ENCODE results near the gene CYP46A1. TPM values are rescaled to one million over a fixed set of nuclear protein-coding genes. Genes with fewer than 3 reads are reported as not detected.
A peak's percentile ranks its signal among the peaks of the same experiment; 100 is the strongest.

CYP46A1 gene
- total and polyA plus RNA-seq, 9 donors: 2.3 to 6.3 (median 3.7) TPM

DNA sequence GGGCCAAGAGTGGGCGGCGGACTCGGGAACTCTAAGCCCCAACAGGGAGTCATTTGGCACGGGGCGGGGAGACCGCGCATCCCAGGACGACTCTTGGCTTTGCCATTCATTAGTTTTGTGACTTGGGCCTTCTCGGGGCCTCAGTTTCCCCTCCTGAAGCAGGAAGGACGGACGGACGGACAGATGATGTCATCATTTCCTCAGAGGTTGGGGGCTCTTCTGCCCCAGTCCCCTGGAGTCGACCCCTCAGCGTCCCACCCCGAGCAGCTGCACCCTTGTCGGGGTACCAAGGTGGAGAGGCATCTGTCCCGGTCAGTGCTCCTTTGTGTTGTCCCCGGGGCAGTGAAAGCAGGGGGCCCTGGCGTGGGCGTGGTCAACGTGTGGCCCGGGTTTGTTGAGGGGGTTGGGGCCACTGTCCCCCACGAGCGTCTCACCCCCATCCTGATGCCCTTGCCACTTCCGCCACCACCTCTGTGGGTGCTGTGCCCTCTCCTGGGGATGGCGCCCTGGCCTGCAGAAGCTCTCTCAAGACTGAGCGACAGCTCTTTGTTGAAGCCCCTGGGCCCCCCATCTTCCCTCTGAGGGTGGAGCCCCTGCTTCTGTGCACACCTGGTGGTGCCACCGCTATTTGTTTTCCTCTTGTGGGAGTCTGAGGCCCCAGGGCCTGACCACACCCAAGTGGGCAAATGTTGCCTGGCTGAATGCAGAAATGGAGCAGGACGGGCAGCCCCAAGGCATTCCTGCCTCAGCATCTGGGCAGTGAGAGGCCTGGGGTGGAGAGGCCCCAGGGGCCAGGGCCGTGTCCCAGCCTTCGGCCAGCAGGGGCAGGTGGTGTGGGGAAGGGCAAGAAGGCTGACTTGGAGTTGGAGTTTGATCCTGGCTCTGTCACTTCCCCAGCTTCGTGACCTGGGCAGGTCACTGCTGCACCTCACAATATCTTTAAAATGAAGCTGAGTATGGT, 38.3 kb upstream of the CYP46A1 start:
- Histone ChIP-seq H3K4me3 (ENCODE audit: low read length) (peak overlapping the region; percentile 32), H3K27ac (ENCODE audit: low read length) (no peak overlapping the region), H3K9me3 (replicated peaks; ENCODE audit: control insufficient read depth, low read depth, low read length) (no peaks in the 10 kb centered on the region), H3K27me3 (ENCODE audit: control insufficient read depth, insufficient read depth, low read length) (peaks cover 24% of the 10 kb centered on the region), H3K4me1 (ENCODE audit: control insufficient read depth, insufficient read depth, low read length) (peaks cover 8% of the 10 kb centered on the region), H3K36me3 (ENCODE audit: control insufficient read depth, insufficient read depth, low read length) (no peaks in the 10 kb centered on the region)
- WGBS (ENCODE audit: insufficient coverage): 44% methylated on average over 28 of the region's 32 CpGs
- no peak for DNase-seq

DNA sequence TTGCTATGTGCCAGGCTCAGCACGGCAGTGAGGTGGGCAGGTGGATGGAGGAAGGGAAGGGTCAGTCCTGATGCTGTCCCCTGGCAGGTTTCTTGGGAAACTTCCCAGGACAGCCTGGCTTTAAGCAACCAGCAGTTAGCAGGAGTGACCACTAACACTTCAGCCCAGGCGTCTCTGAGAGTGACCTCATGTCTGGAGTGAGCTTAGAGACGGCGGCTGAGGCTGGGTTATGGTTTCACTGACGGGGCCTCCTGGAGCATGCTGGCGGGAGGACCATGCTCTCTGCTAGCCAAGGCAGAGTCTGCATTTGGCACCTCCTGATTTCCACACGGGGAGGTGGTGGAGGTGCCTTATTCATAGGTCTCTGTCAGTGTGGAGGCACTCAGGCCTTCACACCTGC, 36.7 kb upstream of the CYP46A1 start:
- peak; percentile 48 for DNase-seq
- Histone ChIP-seq H3K27ac (ENCODE audit: low read length) (no peak overlapping the region), H3K4me1 (ENCODE audit: control insufficient read depth, insufficient read depth, low read length) (peaks cover 8% of the 10 kb centered on the region), H3K36me3 (ENCODE audit: control insufficient read depth, insufficient read depth, low read length) (no peaks in the 10 kb centered on the region), H3K9me3 (replicated peaks; ENCODE audit: control insufficient read depth, low read depth, low read length) (no peaks in the 10 kb centered on the region), H3K27me3 (ENCODE audit: control insufficient read depth, insufficient read depth, low read length) (peaks cover 24% of the 10 kb centered on the region), H3K4me3 (ENCODE audit: low read length) (no peak overlapping the region)
- WGBS (ENCODE audit: insufficient coverage): 18% methylated on average over 4 of the region's 7 CpGs

DNA sequence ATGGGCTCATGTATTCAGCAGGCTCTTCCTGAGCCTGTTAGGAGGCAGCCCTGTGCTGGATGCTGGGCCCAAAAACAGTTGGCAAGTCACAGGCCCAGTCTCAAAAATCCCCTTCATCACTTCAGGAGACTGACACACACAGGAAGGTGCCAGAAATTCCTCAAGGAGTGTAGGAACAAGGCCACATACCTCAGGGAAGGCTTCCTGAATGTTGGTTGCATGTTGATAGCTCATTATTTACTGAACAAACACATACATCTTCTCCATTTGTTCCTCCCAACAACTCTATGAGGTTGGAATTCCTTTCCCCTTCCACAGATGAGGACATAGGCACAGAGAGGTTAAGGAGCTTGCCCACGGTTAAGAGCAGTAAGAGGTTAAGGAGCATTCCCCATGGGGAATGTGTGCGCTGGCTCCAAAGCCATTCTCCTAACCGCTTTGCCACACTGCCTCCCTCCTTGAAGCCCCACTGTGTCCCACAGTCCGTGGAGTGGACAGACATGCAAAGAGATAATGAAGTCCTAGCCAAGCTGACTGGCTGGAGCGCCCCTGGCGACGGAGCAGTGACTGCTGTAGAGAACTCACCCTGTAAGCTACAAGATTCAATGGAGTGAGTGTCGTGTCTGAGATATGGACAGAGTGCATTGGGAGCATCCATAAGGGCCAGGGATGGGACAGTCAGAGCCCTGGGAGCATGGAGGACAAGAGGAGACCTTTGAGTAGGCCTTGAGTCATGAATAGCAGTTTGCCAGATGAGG, 35.9 kb upstream of the CYP46A1 start:
- 80% methylated on average over 6 of the region's 8 CpGs for WGBS (ENCODE audit: insufficient coverage)
- Histone ChIP-seq H3K27me3 (ENCODE audit: control insufficient read depth, insufficient read depth, low read length) (peaks cover 24% of the 10 kb centered on the region), H3K4me1 (ENCODE audit: control insufficient read depth, insufficient read depth, low read length) (peaks cover 8% of the 10 kb centered on the region), H3K27ac (ENCODE audit: low read length) (no peak overlapping the region), H3K36me3 (ENCODE audit: control insufficient read depth, insufficient read depth, low read length) (no peaks in the 10 kb centered on the region), H3K4me3 (ENCODE audit: low read length) (no peak overlapping the region), H3K9me3 (replicated peaks; ENCODE audit: control insufficient read depth, low read depth, low read length) (no peaks in the 10 kb centered on the region)
- DNase-seq: no peak

DNA sequence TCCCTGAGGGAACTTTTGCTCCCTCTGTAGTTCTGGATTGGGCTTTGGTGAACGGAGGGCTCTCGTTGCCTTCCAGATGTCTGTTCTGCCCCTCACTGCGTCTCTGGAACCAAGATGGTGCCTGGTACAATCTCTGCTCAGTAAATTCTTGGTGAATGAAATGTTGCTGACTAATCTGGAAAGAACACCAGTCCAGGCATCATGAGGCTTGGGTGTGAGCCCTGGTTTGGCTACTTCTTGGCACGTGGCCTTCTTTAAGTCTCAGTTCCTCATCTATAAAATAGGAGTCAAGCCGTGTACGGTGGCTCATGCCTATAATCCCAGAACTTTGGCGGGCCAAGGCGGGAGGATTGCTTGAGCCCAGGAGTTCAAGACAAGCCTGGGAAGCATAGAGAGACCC, 34.9 kb upstream of the CYP46A1 start:
- H3K4me1 ChIP-seq (ENCODE audit: control insufficient read depth, insufficient read depth, low read length): peaks cover 10% of the 10 kb centered on the region
- 81% methylated on average over 7 of the region's 8 CpGs for WGBS (ENCODE audit: insufficient coverage)

DNA sequence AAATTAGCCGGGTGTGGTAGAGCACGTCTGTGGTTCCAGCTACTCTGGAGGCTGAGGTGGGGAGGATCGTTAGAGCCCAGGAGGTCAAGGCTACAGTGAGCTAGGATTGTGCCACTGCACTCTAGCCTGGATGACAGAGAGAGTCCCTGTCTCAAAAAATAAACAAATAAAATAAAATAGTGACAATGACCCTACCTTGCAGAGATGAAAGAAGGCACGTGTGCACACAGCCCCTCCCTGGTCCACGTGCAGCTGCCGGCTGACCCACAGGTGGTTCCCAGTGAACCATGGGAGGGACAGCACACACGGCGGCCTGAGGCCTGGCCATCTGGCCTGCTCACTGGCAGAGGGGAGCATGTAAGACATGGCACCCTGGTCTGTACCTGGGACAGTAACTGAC, 34.5 kb upstream of the CYP46A1 start:
- 70% methylated on average over 8 of the region's 8 CpGs for WGBS (ENCODE audit: insufficient coverage)
- no peak for DNase-seq
- Histone ChIP-seq H3K27ac (ENCODE audit: low read length) (no peak overlapping the region), H3K36me3 (ENCODE audit: control insufficient read depth, insufficient read depth, low read length) (no peaks in the 10 kb centered on the region), H3K27me3 (ENCODE audit: control insufficient read depth, insufficient read depth, low read length) (peaks cover 19% of the 10 kb centered on the region), H3K9me3 (replicated peaks; ENCODE audit: control insufficient read depth, low read depth, low read length) (no peaks in the 10 kb centered on the region), H3K4me1 (ENCODE audit: control insufficient read depth, insufficient read depth, low read length) (peaks cover 12% of the 10 kb centered on the region), H3K4me3 (ENCODE audit: low read length) (no peak overlapping the region)

More for the DNA sequence above, 34.9 kb upstream of the CYP46A1 start:
- H3K9me3 ChIP-seq (replicated peaks; ENCODE audit: control insufficient read depth, low read depth, low read length): no peaks in the 10 kb centered on the region
- no peaks in the 10 kb centered on the region for H3K36me3 ChIP-seq (ENCODE audit: control insufficient read depth, insufficient read depth, low read length)
- no peak overlapping the region for H3K27ac ChIP-seq (ENCODE audit: low read length)
- peaks cover 22% of the 10 kb centered on the region for H3K27me3 ChIP-seq (ENCODE audit: control insufficient read depth, insufficient read depth, low read length)
- DNase-seq: no peak
- no peak overlapping the region for H3K4me3 ChIP-seq (ENCODE audit: low read length)

DNA sequence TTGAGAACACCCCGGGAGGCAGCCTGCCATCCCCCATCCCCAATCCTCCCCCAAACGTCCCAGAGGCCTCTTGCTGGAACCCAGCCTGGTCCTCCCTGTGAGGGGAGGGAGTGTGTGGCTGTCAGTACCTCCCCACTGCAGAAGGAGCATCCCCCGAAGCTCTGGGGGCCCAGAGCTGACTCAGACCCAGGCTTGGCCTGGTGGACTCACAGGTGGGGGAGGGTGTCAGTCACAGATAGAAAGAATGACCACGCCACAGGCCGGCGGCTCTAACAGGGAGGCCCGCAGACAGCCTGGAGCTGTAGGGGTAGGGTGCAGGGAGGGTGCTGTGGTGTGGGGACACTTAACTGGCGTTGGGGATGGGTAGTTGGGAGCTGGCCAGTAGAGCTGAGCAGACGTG, 33.9 kb upstream of the CYP46A1 start:
- WGBS (ENCODE audit: insufficient coverage): 63% methylated on average over 6 of the region's 9 CpGs
- H3K27me3 ChIP-seq (ENCODE audit: control insufficient read depth, insufficient read depth, low read length): peaks cover 16% of the 10 kb centered on the region
- no peak for DNase-seq

DNA sequence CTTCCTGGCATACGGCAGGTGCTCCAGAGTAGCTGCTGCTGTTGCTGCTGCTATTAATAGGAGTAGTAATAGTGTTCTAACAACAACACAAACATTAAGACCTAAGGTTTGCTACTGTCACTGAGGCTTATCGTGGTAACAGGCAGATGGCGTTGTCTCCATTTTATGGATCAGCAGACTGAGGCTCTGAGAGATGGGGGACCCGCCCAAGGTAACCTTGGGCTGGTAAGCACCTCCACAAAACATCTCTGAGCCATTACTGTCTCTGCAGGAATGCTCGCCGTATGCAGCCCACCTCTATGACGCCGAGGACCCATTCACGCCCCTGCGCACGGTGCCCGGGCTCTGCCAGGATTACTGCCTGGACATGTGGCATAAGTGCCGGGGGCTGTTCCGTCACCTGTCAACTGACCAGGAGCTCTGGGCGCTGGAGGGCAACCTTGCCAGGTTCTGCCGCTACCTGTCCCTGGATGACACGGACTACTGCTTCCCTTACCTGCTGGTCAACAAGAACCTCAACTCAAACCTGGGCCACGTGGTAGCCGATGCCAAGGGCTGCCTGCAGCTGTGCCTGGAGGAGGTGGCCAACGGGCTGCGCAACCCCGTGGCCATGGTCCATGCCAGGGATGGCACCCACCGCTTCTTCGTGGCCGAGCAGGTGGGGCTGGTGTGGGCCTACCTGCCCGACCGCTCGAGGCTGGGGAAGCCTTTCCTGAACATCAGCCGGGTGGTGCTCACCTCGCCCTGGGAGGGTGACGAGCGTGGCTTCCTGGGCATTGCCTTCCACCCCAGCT, 31.9 kb upstream of the CYP46A1 start:
- no peak overlapping the region for H3K4me3 ChIP-seq (ENCODE audit: low read length)

More for the DNA sequence above, 33.9 kb upstream of the CYP46A1 start:
- peaks cover 9% of the 10 kb centered on the region for H3K4me1 ChIP-seq (ENCODE audit: control insufficient read depth, insufficient read depth, low read length)
- no peaks in the 10 kb centered on the region for H3K36me3 ChIP-seq (ENCODE audit: control insufficient read depth, insufficient read depth, low read length)
- no peak overlapping the region for H3K4me3 ChIP-seq (ENCODE audit: low read length)
- H3K27ac ChIP-seq (ENCODE audit: low read length): no peak overlapping the region
- H3K9me3 ChIP-seq (replicated peaks; ENCODE audit: control insufficient read depth, low read depth, low read length): no peaks in the 10 kb centered on the region

DNA sequence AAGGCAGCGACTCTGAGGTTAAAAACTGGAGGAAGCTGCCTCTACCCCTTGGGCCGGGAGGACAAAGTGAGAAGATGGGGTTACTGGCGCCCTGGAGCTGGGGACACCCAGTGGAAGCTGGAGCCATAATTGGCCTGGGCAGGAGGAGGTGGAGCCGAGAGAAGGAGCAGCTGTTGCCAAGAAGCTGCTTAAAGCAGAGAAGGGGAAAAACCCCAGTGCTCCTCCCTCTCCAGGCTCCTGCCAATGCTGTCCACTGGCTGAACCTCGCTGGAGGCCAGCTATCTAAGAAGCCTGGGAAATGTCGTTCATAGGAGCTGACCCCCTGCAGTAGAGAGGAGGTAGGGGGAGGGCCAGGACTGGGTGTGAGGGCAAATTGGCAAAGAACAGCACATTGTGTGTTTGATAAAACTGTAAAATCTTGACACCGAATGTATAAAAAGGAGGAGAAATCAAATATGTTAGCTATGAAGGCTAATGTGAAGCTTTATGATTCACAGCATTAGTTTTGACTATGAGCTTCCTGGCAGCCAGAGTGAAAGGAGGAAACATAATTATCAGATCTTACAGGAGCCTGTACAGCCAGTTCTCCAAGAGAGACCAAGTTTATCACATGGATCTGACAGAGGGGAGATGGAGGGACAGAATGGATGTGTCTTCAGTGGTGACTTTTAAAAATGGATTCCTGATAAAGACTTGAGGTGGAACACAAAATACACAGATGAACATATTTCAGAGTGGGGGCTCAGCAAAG, 29.7 kb upstream of the CYP46A1 start:
- no peak overlapping the region for H3K27ac ChIP-seq (ENCODE audit: low read length)
- DNase-seq: peak; percentile 88
- 37% methylated on average over 5 of the region's 7 CpGs for WGBS (ENCODE audit: insufficient coverage)

More for the DNA sequence above, 31.9 kb upstream of the CYP46A1 start:
- WGBS (ENCODE audit: insufficient coverage): 93% methylated on average over 30 of the region's 32 CpGs
- Histone ChIP-seq H3K27ac (ENCODE audit: low read length) (no peak overlapping the region), H3K27me3 (ENCODE audit: control insufficient read depth, insufficient read depth, low read length) (peaks cover 16% of the 10 kb centered on the region), H3K4me1 (ENCODE audit: control insufficient read depth, insufficient read depth, low read length) (peaks cover 5% of the 10 kb centered on the region), H3K9me3 (replicated peaks; ENCODE audit: control insufficient read depth, low read depth, low read length) (no peaks in the 10 kb centered on the region), H3K36me3 (ENCODE audit: control insufficient read depth, insufficient read depth, low read length) (no peaks in the 10 kb centered on the region)
- DNase-seq: no peak

DNA sequence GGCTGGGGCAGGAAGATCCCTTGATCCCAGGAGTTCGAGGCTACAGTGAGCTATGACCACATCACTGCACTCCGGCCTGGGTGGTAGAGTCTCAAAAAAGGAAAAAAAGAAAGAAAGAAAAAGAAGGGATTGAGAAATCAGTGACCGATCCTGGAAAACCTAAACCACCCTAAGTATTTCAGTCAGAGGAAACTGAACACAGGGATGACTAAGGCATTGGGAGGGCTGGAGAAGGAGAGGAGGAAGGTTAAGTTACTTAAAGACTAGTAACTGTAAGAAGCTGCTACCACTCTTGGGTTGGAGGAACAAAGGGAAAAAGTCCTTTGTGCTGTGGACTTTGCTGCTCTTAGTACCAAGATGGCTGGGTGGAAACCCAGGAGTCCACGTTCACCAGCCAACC, 28.6 kb upstream of the CYP46A1 start:
- peaks cover 45% of the 10 kb centered on the region for H3K27me3 ChIP-seq (ENCODE audit: control insufficient read depth, insufficient read depth, low read length)
- DNase-seq: no peak
- no peaks in the 10 kb centered on the region for H3K9me3 ChIP-seq (replicated peaks; ENCODE audit: control insufficient read depth, low read depth, low read length)
- H3K4me1 ChIP-seq (ENCODE audit: control insufficient read depth, insufficient read depth, low read length): peaks cover 12% of the 10 kb centered on the region
- no peak overlapping the region for H3K27ac ChIP-seq (ENCODE audit: low read length)
- no CpG with 5 or more reads among the region's 4 CpGs for WGBS (ENCODE audit: insufficient coverage)
- H3K36me3 ChIP-seq (ENCODE audit: control insufficient read depth, insufficient read depth, low read length): no peaks in the 10 kb centered on the region
- H3K4me3 ChIP-seq (ENCODE audit: low read length): no peak overlapping the region

More for the DNA sequence above, 29.7 kb upstream of the CYP46A1 start:
- Histone ChIP-seq H3K27me3 (ENCODE audit: control insufficient read depth, insufficient read depth, low read length) (peaks cover 34% of the 10 kb centered on the region), H3K4me1 (ENCODE audit: control insufficient read depth, insufficient read depth, low read length) (peaks cover 5% of the 10 kb centered on the region), H3K9me3 (replicated peaks; ENCODE audit: control insufficient read depth, low read depth, low read length) (no peaks in the 10 kb centered on the region), H3K4me3 (ENCODE audit: low read length) (no peak overlapping the region), H3K36me3 (ENCODE audit: control insufficient read depth, insufficient read depth, low read length) (no peaks in the 10 kb centered on the region)
